ENCODE results near the gene DNAI2.

Gene DNAI2

DNA sequence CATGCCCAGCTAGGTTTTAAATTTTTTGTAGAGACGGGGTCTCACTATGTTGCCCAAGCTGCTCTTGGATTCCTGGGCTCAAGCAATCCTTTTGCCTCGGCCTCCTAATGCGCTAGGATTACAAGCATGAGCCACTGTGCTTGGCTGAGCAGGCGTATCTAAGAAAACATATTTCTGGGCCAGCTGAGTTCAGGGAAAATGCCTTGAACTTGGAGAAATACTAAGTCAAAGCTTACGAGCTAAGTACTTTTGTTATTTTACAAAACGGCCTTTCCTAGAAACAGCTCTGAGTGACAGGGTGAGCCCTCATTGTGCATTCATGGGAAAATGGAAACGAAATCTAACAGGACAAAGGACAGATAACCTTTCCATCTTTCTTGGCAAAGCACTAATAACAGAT, 24.7 kb downstream of the DNAI2 start:
- H3K9me3 ChIP-seq: no peaks in the 10 kb centered on the region
- no peak overlapping the region for H3K27ac ChIP-seq
- intact Hi-C loops (cut with DNase I; ENCODE audit: low total_unique reads): no loop called here
- TF ChIP-seq, protein P1, sequence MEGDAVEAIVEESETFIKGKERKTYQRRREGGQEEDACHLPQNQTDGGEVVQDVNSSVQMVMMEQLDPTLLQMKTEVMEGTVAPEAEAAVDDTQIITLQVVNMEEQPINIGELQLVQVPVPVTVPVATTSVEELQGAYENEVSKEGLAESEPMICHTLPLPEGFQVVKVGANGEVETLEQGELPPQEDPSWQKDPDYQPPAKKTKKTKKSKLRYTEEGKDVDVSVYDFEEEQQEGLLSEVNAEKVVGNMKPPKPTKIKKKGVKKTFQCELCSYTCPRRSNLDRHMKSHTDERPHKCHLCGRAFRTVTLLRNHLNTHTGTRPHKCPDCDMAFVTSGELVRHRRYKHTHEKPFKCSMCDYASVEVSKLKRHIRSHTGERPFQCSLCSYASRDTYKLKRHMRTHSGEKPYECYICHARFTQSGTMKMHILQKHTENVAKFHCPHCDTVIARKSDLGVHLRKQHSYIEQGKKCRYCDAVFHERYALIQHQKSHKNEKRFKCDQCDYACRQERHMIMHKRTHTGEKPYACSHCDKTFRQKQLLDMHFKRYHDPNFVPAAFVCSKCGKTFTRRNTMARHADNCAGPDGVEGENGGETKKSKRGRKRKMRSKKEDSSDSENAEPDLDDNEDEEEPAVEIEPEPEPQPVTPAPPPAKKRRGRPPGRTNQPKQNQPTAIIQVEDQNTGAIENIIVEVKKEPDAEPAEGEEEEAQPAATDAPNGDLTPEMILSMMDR (IDR thresholded peaks at IDR 0.05): no peak
- no peak overlapping the region for H3K4me3 ChIP-seq
- no peaks in the 10 kb centered on the region for H3K4me1 ChIP-seq
- no peaks in the 10 kb centered on the region for H3K36me3 ChIP-seq
- DNase-seq: no peak
- H3K27me3 ChIP-seq: peaks cover 0 to 38% of the 10 kb centered on the region in 2 donors

DNA sequence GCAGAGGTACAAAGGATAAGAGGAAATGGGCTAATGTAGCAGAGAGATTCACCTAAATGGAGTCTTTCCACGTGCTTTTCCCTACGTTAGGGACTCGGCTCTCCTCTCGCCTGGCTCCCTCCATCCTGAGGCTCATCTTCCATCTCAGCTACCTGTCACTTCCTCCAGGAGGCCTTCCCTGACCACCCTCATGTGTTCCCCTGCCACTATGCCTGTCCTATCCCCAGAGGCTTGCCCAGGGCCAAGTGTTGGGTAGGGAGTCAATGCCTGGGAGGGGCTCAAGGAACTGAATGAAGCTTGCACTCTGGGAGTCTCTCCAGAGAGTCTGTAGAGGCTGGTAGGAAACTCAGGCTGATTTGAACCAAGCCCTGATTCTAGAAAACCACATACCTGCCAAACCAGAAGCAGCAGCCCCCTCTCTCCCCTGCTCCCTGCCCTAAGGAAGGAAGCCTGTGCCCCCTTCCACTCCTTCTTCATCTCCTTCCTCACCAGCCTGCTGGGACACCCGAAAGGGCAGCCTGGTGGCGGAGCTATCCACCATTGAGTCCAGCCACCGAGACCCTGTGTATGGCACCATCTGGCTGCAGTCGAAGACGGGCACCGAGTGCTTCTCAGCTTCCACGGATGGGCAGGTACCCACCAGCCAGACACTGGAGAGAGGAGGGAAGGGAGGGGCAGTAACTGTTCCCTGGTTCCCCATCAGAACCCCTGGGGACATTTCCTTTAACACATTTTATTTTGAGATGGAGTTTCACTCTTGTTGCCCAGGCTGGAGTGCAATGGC, 25.4 kb downstream of the DNAI2 start:
- Histone ChIP-seq H3K36me3 (no peaks in the 10 kb centered on the region), H3K27me3 (peaks cover 0 to 38% of the 10 kb centered on the region in 2 donors), H3K27ac (no peak overlapping the region), H3K4me3 (no peak overlapping the region), H3K4me1 (no peaks in the 10 kb centered on the region), H3K9me3 (no peaks in the 10 kb centered on the region)
- DNase-seq: no peak
- TF ChIP-seq, protein P1 (IDR thresholded peaks at IDR 0.05): no peak
- intact Hi-C loops (cut with DNase I; ENCODE audit: low total_unique reads): no loop called here

DNA sequence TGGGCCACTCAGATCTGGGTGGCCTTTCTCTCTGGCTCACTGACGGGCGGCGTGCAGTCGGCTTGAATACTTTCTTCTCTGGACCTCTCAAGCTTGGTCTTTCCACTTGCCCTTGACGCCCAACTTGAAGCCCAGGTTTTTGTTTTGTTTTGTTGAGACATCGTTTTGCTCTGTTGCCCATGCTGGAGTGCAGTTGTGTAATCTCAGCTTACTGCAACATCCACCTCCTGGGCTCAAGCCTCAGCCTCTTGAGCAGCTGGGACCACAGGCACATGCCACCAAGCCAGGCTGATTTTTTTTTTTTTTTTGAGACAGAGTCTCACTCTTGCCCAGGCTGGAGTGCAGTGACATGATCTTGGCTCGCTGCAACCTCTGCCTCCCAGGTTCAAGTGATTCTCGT, 29.3 kb downstream of the DNAI2 start:
- DNase-seq: no peak
- intact Hi-C loops (cut with DNase I; ENCODE audit: low total_unique reads): no loop called here
- peaks cover 0 to 36% of the 10 kb centered on the region in 2 donors for H3K27me3 ChIP-seq
- no peaks in the 10 kb centered on the region for H3K36me3 ChIP-seq
- no peak overlapping the region for H3K27ac ChIP-seq
- no peaks in the 10 kb centered on the region for H3K4me1 ChIP-seq
- TF ChIP-seq, protein P1 (IDR thresholded peaks at IDR 0.05): no peak
- no peak overlapping the region for H3K4me3 ChIP-seq
- H3K9me3 ChIP-seq: no peaks in the 10 kb centered on the region

DNA sequence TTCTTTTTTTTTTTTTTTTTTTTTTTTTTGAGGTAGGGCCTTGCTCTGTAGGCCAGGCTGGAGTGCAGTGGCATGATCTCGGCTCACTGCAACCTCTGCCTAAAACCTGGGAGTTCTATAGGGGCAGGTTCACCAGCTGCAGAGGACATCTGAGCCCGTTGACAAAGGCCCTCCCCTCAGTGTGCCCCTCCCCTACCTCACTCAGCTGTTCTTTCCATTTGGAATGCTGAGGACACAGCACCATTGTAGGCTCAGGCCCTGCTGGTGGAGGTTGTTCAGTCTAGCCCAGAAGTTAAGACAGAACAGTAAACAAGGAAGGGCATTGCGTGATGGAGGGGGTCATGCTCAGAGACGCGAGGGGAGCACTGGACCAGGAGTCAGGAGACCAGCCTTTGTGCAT, 30.1 kb downstream of the DNAI2 start:
- Histone ChIP-seq H3K9me3 (no peaks in the 10 kb centered on the region), H3K27me3 (peaks cover 0 to 31% of the 10 kb centered on the region in 2 donors), H3K36me3 (no peaks in the 10 kb centered on the region), H3K4me3 (no peak overlapping the region), H3K4me1 (no peaks in the 10 kb centered on the region), H3K27ac (no peak overlapping the region)
- TF ChIP-seq, protein P1 (IDR thresholded peaks at IDR 0.05): no peak
- no peak for DNase-seq
- intact Hi-C loops (cut with DNase I; ENCODE audit: low total_unique reads): no loop called here

DNA sequence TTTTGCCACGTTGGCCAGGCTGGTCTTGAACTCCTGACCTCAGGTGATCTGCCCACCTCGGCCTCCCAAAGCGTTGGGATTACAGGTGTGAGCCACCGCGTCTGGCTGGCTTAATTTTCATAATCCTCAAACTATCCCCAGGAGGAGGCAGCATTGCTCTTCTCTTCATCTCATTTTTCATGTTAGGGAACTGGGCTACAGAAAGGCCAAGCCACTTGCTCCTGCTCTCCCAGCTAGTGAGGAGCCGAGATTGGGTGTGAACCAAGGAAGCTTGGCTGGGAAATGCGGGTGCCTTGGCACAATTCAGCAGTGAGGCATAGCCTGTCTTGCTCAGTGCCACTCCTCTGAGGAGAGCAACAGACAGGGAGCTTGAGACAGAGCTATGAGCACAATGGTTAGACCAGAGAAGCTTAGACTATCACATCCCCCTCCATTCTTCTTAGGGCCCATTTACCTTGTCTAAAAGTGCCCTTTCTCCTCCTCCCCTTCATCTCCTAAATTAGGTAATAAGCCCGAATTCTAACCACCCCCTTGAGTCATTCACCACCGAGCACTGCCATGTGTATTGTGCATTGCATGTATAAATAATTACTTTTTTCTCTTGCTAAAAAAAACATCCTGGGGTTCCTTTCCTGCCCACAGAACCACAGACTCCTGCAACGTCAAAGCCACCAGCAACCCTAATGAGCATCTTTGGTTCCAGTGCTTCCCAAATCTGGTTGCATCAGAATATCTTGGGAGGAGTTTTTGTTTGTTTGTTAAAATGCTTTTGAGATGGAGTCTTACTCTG, 32.0 kb downstream of the DNAI2 start:
- Histone ChIP-seq H3K4me1 (no peaks in the 10 kb centered on the region), H3K9me3 (no peaks in the 10 kb centered on the region), H3K27ac (no peak overlapping the region), H3K36me3 (no peaks in the 10 kb centered on the region), H3K4me3 (no peak overlapping the region), H3K27me3 (peaks cover 0 to 21% of the 10 kb centered on the region in 2 donors)
- DNase-seq: no peak
- TF ChIP-seq, protein P1 (IDR thresholded peaks at IDR 0.05): no peak
- intact Hi-C loops (cut with DNase I; ENCODE audit: low total_unique reads): no loop called here
